HG03521 (cell line): ENCODE data around the gene GNL1.
"Not testable (repeated sequence)": the region's sequence is repeated elsewhere in the genome, so short reads cannot be mapped to it uniquely, and the experiment has no call there.

Source experiments
- ATAC-seq: cut with Tn5 transposase; IDR thresholded peaks from one replicate; pipeline ENCODE4 v1.9.1; 2021; ENCODE audit warnings: mild to moderate bottlenecking, moderate library complexity; ENCODE audit not compliant: unreplicated experiment

The GNL1 gene, protein sequence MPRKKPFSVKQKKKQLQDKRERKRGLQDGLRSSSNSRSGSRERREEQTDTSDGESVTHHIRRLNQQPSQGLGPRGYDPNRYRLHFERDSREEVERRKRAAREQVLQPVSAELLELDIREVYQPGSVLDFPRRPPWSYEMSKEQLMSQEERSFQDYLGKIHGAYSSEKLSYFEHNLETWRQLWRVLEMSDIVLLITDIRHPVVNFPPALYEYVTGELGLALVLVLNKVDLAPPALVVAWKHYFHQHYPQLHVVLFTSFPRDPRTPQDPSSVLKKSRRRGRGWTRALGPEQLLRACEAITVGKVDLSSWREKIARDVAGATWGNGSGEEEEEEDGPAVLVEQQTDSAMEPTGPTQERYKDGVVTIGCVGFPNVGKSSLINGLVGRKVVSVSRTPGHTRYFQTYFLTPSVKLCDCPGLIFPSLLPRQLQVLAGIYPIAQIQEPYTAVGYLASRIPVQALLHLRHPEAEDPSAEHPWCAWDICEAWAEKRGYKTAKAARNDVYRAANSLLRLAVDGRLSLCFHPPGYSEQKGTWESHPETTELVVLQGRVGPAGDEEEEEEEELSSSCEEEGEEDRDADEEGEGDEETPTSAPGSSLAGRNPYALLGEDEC

DNA sequence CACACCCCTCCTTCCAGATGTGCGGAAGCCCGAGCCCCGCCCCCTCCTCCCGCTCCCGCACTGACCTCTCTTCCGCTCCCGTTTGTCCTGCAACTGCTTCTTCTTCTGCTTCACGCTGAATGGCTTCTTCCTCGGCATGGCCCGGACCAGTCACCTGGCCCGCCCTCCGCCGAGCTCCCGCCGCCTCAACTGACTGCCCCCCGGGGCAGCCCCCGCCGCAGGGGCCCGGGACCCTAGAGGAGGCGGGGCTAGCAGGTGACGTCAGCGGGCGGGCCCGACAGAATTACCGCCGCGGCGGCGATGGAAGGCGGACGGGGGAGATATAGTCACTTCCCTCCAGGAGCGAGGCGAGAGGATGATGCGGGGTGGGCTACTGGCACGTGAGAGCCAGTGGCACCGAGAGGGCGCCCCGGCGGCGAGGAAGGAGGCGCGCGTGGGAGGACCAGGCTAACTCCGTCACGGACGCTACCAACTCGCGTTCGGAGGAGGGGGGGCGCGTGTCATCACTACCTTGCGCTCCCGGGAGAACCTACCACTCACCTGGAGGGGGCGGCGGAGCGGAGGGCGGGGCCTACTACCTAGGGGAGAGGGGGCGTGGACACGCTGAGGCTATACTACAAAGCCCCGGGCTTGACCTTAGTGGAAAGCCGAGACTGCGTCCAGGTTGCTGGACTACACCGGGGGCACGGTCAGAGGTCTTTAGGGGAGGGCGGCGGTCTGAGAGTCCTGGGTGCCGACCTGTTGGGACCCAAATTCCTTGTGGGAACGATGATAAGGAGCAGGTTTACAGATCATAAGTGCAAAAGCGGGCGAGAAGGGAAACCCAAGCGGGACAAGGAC, at the start of gene GNL1:
GNL1 (minus strand) TSS at position 424 of the 840 bp plus-strand sequence; CDS start at position 138, 286 bp downstream.
- ATAC-seq: peak; percentile 75

DNA sequence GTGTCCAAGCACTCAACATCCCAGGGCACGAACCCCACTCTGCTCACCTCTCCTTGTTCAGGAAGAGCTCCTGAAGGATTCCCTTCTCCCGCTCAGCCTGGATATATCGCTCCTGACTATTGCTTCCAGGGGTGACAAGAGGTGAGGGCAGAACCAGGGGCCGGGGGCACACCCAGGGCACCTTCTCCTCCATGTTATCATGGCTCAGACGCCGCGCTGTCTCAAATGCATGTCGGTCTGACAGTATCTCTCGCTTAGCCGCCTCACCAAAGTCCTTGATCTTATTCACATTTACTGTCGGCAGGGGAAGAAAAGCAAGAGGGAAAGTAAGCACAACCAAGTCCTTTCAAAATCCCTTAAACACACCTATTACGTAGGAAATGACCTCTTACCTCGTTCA, 47.7 kb upstream of the GNL1 start:
- ATAC-seq: no peak

DNA sequence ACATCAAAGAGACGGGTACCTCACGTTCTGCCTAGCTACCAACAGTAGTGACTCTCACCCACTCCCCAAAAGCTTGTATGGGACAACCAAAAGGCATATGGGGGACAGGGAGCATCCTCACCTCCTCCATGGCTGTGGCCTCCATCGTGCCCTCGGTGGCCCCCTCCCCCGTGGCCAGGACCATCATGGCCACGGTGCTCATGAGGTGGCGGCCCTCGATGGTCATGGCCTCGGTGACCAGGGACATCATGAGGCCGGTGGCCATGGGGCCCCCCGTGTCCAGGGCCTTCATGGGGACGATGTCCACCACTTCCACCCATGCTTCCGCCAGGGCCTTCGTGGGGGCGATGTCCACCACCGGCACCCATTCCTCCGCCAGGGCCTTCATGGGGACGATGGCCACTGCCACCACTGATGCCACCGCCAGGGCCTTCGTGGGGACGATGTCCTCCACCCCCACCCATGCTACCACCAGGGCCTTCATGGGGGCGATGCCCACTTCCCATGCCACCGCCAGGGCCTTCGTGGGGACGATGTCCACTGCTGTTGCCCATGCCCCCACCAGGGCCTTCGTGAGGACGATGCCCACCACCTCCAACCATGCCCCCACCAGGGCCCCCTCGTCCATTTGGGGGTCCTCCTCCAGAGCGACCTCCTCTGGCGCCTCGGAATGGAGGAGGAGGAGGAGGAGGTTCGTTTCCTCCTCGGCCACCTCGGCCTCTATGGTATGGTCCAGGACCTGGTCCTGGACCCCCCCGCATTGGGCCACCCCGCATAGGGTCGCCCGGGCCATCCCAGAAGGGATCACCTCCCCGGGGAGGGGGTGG, 45.7 kb upstream of the GNL1 start:
- ATAC-seq: no peak

DNA sequence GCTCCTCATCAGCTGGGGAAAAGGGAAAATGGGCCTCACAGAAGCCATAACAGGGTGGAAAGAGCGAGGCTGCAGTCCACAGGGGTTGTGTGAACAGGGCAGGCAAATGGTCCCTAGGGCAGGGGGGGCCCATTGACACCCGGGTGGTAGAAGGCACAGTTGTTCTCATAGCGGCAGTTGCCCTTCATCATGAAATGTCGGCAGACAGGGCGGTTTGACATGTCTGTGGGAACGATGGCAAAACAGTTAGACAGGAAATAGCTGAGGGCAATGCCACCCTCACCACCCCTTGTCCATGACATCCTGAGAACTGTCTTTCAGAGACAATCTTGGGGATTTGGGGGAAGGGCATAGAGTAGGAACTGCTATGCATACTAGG, 45.1 kb upstream of the GNL1 start:
- no peak for ATAC-seq

DNA sequence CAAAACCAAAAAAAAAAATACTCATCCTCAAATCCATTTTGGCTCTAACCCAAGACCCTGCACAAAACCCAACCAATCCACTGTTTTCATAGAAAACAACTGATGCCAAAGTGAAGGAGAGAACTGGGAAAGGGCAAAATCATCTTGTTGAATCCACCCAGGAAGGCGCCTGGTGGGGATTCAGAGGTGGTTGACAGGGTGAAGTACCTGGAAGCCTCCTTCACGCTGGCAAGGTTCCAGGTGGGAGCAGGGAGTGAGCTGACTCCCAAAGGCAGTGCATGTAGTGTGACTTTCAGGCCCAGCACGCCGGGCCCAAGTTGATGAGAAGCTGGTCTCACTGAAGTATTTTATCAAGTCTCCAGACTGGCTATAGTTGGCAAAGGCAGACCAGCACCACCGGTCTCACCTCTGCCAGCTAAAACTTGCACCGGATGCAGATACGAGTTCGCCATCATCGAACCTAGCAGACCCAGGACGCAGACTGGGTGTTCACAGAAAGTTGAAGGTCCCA, 44.2 kb upstream of the GNL1 start:
- no peak for ATAC-seq

DNA sequence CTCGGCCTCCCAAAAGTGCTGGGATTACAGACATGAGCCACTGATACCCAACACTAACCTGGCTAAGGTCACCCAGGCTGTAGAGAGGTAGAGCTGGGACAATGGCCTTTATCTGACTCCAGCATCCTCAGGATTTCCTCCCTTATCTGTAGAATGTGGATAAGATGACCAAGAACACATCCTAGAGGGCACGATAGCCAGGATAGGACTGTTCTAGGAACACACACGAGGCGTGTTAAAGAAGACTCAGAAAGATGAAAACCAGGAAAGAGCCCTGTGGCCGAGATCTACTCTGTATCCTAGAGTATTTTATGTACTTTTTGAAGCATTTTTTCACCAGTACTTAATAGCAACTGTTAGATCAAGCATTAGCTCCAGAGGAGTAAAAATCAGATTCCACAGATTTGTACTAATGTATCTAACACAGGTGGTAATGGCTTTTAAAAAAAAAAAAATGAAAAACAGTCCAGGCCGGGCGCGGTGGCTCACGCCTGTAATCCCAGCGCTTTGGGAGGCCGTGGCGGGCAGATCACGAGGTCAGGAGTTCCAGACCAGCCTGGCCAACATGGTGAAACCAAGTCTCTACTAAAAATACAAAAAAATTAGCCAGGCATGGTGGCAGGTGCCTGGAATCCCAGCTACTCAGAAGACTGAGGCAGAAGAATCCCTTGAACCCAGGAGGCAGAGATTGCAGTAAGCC, 43.5 kb upstream of the GNL1 start:
- ATAC-seq: no peak

DNA sequence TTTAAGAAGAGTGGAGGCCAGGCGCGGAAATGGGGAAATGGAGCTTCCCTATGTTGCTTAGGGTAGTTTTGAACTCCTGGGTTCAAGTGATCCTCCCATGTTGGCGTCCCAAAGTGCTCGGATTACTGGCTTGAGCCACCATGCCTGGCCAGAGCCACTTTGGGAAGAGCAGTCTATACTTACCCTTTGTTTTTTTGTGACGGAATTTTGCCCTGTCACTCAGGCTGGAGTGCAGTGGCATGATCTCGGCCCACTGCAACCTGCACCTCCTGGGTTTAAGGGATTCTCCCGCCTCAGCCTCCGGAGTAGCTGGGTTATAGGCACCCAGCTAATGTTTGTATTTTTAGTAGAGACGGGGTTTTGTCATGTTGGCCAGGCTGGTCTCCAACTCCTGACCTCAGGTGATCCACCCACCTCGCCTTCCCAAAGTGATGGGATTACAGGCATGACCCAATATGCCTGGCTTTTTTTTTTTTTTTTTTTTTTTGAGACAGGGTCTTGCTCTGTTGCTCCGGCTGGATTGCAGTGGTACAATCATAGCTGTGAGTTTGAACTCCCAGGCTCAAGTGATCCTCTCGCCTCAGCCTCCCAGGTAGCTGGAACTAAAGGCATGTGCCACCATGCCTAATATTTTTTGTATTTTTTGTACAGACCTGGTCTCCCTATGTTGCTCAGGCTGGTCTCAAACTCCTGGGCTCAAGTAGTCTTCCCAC, 42.8 kb upstream of the GNL1 start:
- no peak for ATAC-seq

DNA sequence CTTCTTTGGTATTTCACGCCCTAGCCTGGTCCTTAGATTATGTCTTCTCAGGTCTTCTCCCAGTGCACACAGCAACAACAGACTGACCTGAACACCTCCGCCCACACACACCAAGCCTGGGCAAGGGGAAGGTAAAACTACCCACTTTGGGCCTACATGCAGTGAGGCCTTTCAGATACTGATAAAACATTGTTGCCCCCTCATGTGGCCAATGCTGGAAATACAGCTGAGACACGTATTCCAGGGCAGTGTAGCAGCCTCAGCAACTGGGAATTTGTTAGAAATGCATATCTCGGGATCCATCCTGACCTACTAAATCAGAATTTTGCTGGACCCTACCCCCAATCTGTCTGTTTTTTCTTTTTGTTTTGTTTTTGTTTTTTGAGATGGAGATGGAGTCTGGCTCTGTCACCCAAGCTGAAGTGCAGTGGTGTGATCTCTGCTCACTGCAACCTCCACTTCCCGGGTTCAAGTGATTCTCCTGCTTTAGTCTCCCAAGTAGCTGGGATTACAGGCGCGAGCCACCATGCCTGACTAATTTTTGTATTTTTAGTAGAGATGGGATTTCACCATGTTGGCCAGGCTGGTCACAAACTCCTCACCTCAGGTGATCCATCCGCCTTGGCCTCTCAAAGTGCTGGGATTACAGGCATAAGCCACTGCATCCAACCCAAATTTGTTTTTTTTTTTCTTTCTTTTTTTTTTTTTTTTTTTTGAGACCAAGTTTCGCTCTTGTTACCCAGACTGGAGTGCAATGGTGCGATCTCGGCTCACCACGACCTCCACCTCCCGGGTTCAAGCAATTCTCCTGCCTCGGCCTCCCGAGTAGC, 41.2 kb upstream of the GNL1 start:
- ATAC-seq: not testable (repeated sequence)

DNA sequence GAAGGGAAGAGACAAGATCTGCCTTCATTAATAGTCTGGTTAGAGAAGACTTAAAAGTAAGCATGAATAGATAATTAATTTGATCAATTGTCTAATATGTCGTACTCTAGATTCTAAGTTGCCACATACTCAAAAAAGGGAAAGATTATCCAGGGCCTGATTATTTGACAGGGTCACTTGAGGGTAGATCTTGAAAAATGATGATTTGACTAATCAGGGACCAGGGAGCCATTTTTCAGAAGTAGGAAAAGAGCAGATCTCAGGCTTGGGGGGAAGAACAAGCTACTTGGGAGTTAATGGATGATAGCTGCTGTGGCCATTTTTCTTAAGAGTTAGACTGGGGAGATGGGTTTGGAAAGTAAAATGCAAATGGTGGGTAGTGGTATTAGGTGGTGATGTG, 36.0 kb upstream of the GNL1 start:
- no peak for ATAC-seq

DNA sequence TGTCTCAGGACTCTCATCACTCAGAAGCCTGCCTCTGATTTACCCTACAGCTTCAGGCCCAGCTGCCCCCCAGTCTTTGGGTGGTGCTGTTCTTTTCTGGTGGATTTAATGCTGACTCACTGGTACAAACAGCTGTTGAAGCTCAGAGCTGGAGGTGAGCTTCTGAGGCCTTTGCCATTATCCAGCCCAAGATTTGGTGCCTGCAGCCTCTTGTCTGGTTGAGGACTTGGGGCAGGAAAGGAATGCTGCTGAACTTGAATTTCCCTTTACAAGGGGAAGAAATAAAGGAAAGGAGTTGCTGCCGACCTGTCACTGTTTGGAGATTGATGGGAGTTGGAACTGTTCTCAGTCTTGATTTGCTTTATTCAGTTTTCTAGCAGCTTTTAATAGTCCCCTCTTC, 34.7 kb upstream of the GNL1 start:
- no peak for ATAC-seq

DNA sequence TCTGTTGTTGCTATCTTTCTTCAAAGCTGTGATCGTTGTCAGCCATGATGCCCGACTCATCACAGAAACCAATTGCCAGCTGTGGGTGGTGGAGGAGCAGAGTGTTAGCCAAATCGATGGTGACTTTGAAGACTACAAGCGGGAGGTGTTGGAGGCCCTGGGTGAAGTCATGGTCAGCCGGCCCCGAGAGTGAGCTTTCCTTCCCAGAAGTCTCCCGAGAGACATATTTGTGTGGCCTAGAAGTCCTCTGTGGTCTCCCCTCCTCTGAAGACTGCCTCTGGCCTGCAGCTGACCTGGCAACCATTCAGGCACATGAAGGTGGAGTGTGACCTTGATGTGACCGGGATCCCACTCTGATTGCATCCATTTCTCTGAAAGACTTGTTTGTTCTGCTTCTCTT, 34.2 kb upstream of the GNL1 start:
- ATAC-seq: no peak

DNA sequence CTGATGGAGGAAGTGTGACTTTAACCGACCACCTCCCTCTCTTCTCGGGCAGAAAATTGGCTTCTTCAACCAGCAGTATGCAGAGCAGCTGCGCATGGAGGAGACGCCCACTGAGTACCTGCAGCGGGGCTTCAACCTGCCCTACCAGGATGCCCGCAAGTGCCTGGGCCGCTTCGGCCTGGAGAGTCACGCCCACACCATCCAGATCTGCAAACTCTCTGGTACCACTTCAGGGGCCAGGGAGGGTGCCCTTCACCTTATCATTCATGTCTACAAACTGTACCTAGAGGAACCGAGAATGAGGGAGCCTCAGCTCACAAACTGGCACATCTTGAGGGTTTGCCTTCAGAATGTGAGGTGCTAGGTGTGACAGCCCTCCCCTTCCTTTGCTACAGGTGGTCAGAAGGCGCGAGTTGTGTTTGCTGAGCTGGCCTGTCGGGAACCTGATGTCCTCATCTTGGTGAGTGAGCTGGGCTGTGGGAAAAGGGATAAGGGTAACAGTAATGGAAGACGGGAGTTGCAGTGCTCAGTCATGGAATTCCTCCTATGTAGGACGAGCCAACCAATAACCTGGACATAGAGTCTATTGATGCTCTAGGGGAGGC, 33.6 kb upstream of the GNL1 start:
- ATAC-seq: no peak

DNA sequence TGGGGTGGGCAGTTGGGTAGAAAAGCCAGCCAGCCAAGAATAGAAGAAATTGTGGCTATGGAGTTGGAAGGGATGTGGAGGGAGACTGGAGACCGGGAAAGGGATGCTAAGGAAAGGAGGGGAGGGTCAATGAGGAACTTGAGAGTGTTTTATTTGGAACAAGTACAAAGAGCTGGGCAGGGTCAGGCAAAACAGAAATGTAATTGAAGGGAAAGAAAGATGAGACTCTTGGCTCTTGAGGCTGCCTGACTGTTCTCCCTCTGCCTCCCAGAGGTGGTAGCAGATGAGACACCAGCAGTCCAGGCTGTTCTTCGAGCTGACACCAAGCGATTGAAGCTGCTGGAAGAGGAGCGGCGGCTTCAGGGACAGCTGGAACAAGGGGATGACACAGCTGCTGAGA, 27.6 kb upstream of the GNL1 start:
- ATAC-seq: no peak

DNA sequence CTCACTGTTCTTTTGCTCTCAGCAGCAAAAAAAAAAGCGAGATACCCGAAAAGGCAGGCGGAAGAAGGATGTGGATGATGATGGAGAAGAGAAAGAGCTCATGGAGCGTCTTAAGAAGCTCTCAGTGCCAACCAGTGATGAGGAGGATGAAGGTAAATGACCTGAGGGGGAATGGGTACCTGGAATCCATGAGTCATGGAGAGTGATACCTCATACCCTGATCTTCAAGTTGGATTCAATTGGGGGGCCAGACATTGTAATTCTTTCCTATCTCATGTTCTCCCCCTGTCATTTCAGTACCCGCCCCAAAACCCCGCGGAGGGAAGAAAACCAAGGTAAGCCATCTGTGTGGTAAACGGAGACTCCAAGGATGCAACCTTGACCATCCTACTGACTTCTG, 21.8 kb upstream of the GNL1 start:
- no peak for ATAC-seq

DNA sequence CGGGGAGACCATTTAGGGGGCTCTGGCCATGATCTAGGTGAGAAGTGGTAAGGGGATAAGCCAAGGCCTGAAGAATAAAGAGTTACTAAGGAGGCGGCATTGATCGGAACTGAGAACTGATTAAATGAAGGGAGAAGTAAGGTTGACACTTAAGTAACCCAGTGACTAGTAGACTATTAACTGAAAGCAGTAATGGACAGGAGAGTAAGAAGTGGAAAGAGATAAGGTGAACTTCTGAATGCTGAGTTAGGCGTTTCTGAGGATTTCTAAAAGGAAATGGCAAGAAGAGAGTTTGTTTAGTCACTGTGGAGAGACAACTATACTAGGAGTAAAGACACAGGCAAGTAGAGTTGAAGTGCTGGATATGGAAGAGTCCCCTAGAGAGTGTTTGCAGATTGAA, 16.8 kb upstream of the GNL1 start:
- no peak for ATAC-seq

DNA sequence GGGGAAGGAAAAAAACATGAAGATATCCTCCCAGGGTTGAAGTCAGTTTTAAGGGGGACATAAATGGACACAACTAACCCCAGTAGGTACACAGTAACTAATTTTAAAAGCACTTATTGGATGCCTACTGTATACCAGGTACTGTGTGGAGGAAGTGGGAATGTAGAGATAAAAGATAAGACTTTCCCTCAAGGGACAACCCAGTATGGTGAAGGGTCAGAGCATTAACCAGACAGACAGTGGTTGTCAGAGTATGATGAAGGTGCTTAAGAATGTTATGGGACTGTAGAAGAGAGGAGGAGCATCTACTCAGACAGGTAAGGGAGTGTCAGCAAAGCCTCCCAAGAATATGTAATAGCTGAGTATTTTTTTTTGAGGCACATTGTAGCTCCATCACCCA, 15.9 kb upstream of the GNL1 start:
- no peak for ATAC-seq

DNA sequence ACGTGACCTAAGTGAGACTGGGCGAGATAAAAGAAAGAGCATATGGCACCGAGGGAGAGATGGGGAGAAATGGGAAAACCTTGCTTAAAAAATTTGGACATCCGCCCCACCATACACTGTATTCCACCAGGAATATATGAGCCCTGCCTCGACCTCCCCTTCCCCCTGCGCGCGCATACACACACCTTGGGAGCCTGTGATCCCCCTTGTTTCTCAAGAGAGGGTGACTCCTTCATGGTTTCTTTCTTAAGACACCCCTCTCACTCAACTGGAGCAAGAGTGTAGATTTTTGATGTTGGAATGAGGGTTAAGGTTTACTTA, 15.4 kb upstream of the GNL1 start:
- ATAC-seq: no peak

DNA sequence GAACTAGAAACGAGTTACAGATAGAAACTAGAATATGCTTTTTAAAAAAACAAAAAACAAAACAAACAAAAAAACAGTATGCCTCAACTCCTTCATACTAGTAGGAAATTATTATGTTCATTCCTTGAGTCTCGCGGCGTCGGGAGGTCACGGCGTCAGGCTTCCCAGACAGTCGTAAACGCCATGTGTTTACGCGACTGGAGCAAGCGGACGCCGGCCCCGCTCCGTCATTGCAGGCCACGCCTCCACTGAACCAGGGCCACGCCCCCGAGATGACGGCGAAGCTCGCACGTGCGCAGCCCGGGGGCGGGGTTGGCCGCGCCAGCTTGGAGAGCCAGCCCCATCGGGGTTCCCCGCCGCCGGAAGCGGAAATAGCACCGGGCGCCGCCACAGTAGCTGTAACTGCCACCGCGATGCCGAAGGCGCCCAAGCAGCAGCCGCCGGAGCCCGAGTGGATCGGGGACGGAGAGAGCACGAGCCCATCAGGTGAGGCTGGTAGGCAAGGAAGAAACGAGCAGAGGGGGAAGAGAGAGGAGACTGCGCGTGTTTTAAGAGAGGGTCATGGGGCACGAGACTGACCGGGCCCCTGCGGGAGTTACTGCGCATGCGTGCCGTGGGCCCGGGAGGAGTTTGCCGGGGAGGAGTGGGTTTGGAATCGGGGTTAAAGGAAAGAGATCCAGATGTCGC, 14.9 kb upstream of the GNL1 start, which contains the start of gene ABCF1:
ABCF1 (plus strand) TSS at position 368 of the 687 bp plus-strand sequence; CDS start at position 414, 46 bp downstream.
- peak; percentile 95 for ATAC-seq
